ENCODE data around the gene RAB4A.

The RAB4A gene

GRCh38 chr1:229228522-229228921 lies 42.4 kb upstream of the RAB4A start:
- POLR2A ChIA-PET: interaction anchor here (0.6 to 2.2 kb wide), 4 partner anchors 27 to 541 kb away, joined by 3 to 8 read pairs (median 3); partner anchors contain the start of gene RHOU
- CTCF ChIA-PET: interaction anchor here (0.6 to 1.6 kb wide), 6 partner anchors 17 to 564 kb away, joined by 3 to 7 read pairs (median 4); partner anchors contain the start of gene RHOU
- no peak for DNase-seq (ENCODE audit: extremely low spot score)
- TF ChIP-seq FOXM1 (IDR thresholded peaks at IDR 0.05; ENCODE audit: borderline replicate concordance): no peak
- TF ChIP-seq BHLHE40 (IDR thresholded peaks at IDR 0.05; ENCODE audit: borderline replicate concordance): no peak
- no peak for TF ChIP-seq ELF4 (IDR thresholded peaks at IDR 0.05)
- no peak for TF ChIP-seq SUZ12 (IDR thresholded peaks at IDR 0.05)
- TF ChIP-seq L3MBTL2 (conservative IDR thresholded peaks at IDR 0.05): no peak
- TF ChIP-seq LEF1 (IDR thresholded peaks at IDR 0.05; ENCODE audit: borderline replicate concordance): no peak
- no peak for TF ChIP-seq CTBP1 (IDR thresholded peaks at IDR 0.05; ENCODE audit: borderline replicate concordance)
- TF ChIP-seq ZNF384 (IDR thresholded peaks at IDR 0.05): no peak
- TF ChIP-seq FOXK2 (IDR thresholded peaks at IDR 0.05): no peak
- TF ChIP-seq TARDBP (IDR thresholded peaks at IDR 0.05): no peak
- no peak for TF ChIP-seq SP1 (IDR thresholded peaks at IDR 0.05)
- TF ChIP-seq ARNT (IDR thresholded peaks at IDR 0.05): no peak
- no peak for TF ChIP-seq FOXA1 (IDR thresholded peaks at IDR 0.05)
- TF ChIP-seq NFRKB (IDR thresholded peaks at IDR 0.05): no peak
- TF ChIP-seq PKNOX1 (IDR thresholded peaks at IDR 0.05): no peak
- no peak for TF ChIP-seq HDGF (IDR thresholded peaks at IDR 0.05; ENCODE audit: borderline replicate concordance)

GRCh38 chr1:229229137-229229720 lies 41.7 kb upstream of the RAB4A start:
- ChIA-PET CTCF (interaction anchor here (0.6 to 2.5 kb wide), 4 partner anchors 26 to 565 kb away, joined by 3 to 18 read pairs (median 5); no protein-coding TSS in a partner anchor), POLR2A (interaction anchor here (0.6 to 2.2 kb wide), 5 partner anchors 13 to 541 kb away, joined by 3 to 8 read pairs (median 3); partner anchors contain the start of gene RHOU)
- TF ChIP-seq ZNF384 (IDR thresholded peaks at IDR 0.05): no peak
- TF ChIP-seq ARNT (IDR thresholded peaks at IDR 0.05): 0 out of 2 replicates have a peak, but pooled peaks have one; percentile 11
- no peak for DNase-seq (ENCODE audit: extremely low spot score)

- TF ChIP-seq L3MBTL2 (conservative IDR thresholded peaks at IDR 0.05): peak; percentile 41; the same call in 1 of the 2 replicates
- no peak for TF ChIP-seq PKNOX1 (IDR thresholded peaks at IDR 0.05)
- TF ChIP-seq FOXK2 (IDR thresholded peaks at IDR 0.05): no peak
- TF ChIP-seq LEF1 (IDR thresholded peaks at IDR 0.05; ENCODE audit: borderline replicate concordance): no peak
- TF ChIP-seq FOXA1 (IDR thresholded peaks at IDR 0.05): no peak
- POLR2A ChIA-PET: interaction anchor here (1.0 to 2.2 kb wide), 4 partner anchors 14 to 494 kb away, joined by 3 to 8 read pairs (median 3); partner anchors contain the start of gene RHOU
- no peak for DNase-seq (ENCODE audit: extremely low spot score)
- CTCF ChIA-PET: interaction anchor here (0.6 to 2.5 kb wide), 5 partner anchors 25 to 566 kb away, joined by 3 to 18 read pairs (median 3); no protein-coding TSS in a partner anchor
Measured at GRCh38 chr1:229229721-229230139, 41.2 kb upstream of the RAB4A start.

GRCh38 chr1:229230140-229230892 lies 40.6 kb upstream of the RAB4A start:
- TF ChIP-seq CTBP1 (IDR thresholded peaks at IDR 0.05; ENCODE audit: borderline replicate concordance) (peak; percentile 60; the same call in 1 of the 2 replicates), ZNF384 (IDR thresholded peaks at IDR 0.05) (peak; percentile 72), NFRKB (IDR thresholded peaks at IDR 0.05) (no peak), SP1 (IDR thresholded peaks at IDR 0.05) (no peak), PKNOX1 (IDR thresholded peaks at IDR 0.05) (peak; percentile 96), FOXA1 (IDR thresholded peaks at IDR 0.05) (no peak)
- ChIA-PET POLR2A (interaction anchor here (0.7 to 2.2 kb wide), 5 partner anchors 14 to 496 kb away, joined by 3 to 8 read pairs (median 3); partner anchors contain the start of gene RHOU), CTCF (interaction anchor here (0.6 to 2.5 kb wide), 3 partner anchors 25 to 278 kb away, joined by 3 to 18 read pairs (median 3); no protein-coding TSS in a partner anchor)
- no peak for DNase-seq (ENCODE audit: extremely low spot score)

GRCh38 chr1:229230893-229231753 lies 39.8 kb upstream of the RAB4A start:
- no peak for DNase-seq (ENCODE audit: extremely low spot score)

More at GRCh38 chr1:229230893-229231753, 39.8 kb upstream of the RAB4A start:
- POLR2A ChIA-PET: interaction anchor here (0.7 to 1.2 kb wide), 3 partner anchors 24 to 497 kb away, joined by 3 to 4 read pairs (median 3); no protein-coding TSS in a partner anchor
- TF ChIP-seq L3MBTL2 (conservative IDR thresholded peaks at IDR 0.05) (peak; percentile 74), NFRKB (IDR thresholded peaks at IDR 0.05) (no peak), PKNOX1 (IDR thresholded peaks at IDR 0.05) (peak; percentile 76), SP1 (IDR thresholded peaks at IDR 0.05) (no peak)
- CTCF ChIA-PET: interaction anchor here (0.6 to 2.5 kb wide), 3 partner anchors 24 to 277 kb away, joined by 3 to 18 read pairs (median 3); no protein-coding TSS in a partner anchor

Data from HEK293T (cell line).